K562 (cell line): ENCODE results near the gene COPS9. TPM values are rescaled to one million over a fixed set of nuclear protein-coding genes. Genes with fewer than 3 reads are reported as not detected.

Experiments used
- ATAC-seq: fragments of 200-7000 bp; cut with Tn5 transposase; 3 replicates; pipeline ENCODE4 v1.9.1; 2020; ENCODE audit warnings: moderate library complexity
- BruUV-seq: library from RNA; stranded (reverse); fragments of 400-500 nt; replicated peaks from 2 replicates; lab custom pipeline; 2021; lab: Mats Ljungman, UMichigan
- CTCF ChIA-PET: fragments of 300-600 bp; formaldehyde crosslinking; extraction: SDS; loops from one replicate; lab custom pipeline; 2021; ENCODE audit warnings: low intra/inter-chr PET ratio; lab: Yijun Ruan, JAX
- POLR2A ChIA-PET: fragments of 300-600, 350-650 bp; sonication (Branson Sonifier 250); formaldehyde crosslinking; extraction: SDS; loops from one replicate; lab custom pipeline; 2021; ENCODE audit warnings: antibody characterized with exemption, inconsistent platforms; lab: Yijun Ruan, JAX
- DNase-seq, 4 experiments: peaks; one replicate each; pipeline versions ENCODE4 v3.0.0 to v3.0.0-alpha.2; 2011 to 2018; ENCODE audit warnings: low spot score in 3 of 4, mixed read lengths in 3 of 4; ENCODE audit errors: extremely low read depth in 1 of 4
- FAIRE-seq: peaks from 2 replicates; lab custom pipeline; 2011; peaks lifted over from hg19 to GRCh38; lab: Jason Lieb, UNC
- H2AFZ ChIP-seq: 2 replicates; pipeline ENCODE4 v1.6.0; 2011; ENCODE audit warnings: low read depth, low read length, control low read depth, inconsistent platforms
- H3K27ac ChIP-seq: fragments of 200-600 bp; 3 replicates; pipeline ENCODE4 v1.8.0; 2011; ENCODE audit warnings: low read depth, mild to moderate bottlenecking, control low read depth, inconsistent platforms, low read length, moderate library complexity, mixed read lengths; ENCODE audit errors: extremely low read depth
- H3K27me3 ChIP-seq, 2 experiments: fragments of 300-600 bp in 1 of 2; 2 replicates in 1 of 2; 3 replicates in 1 of 2; pipeline versions ENCODE4 v1.6.0 to v1.8.0; 2011; ENCODE audit warnings: inconsistent platforms in 2 of 2, low read length in 2 of 2, mild to moderate bottlenecking in 1 of 2, mixed read lengths in 1 of 2, moderate library complexity in 1 of 2; ENCODE audit not compliant: control insufficient read depth in 2 of 2, insufficient read depth in 2 of 2
- H3K36me3 ChIP-seq: fragments of 300-600 bp; 3 replicates; pipeline ENCODE4 v1.8.0; 2011; ENCODE audit warnings: mild to moderate bottlenecking, low read length, inconsistent platforms; ENCODE audit not compliant: control insufficient read depth, insufficient read depth
- H3K4me1 ChIP-seq, 2 experiments: fragments of 200-600 bp in 1 of 2; replicated peaks in 1 of 2; 2 replicates in 1 of 2; 3 replicates in 1 of 2; pipeline versions ENCODE4 v1.5.1 to v1.8.0; 2011; ENCODE audit warnings: inconsistent platforms in 2 of 2, low read length in 2 of 2, mild to moderate bottlenecking in 1 of 2, mixed read lengths in 1 of 2, moderate library complexity in 1 of 2; ENCODE audit not compliant: control insufficient read depth in 2 of 2, insufficient read depth in 2 of 2
- H3K4me2 ChIP-seq: 2 replicates; pipeline ENCODE4 v1.6.1; 2011; ENCODE audit warnings: low read length, control low read depth, inconsistent platforms, mixed read lengths; ENCODE audit not compliant: insufficient read depth
- H3K4me3 ChIP-seq: fragments of 200-600 bp; sonication (generic), shearing (Covaris generic); 2 replicates; pipeline ENCODE4 v1.5.1; 2016; ENCODE audit warnings: control low read depth, inconsistent platforms
- H3K79me2 ChIP-seq: fragments of 200-600 bp; 3 replicates; pipeline ENCODE4 v1.8.0; 2011; ENCODE audit warnings: low read length, inconsistent platforms; ENCODE audit not compliant: control insufficient read depth, insufficient read depth
- H3K9ac ChIP-seq, 2 experiments: 2 replicates each; pipeline versions ENCODE4 v1.6.0 to v1.6.1; 2011; ENCODE audit warnings: low read depth in 2 of 2, low read length in 2 of 2, control low read depth in 1 of 2, inconsistent platforms in 1 of 2, mild to moderate bottlenecking in 1 of 2, mixed read lengths in 1 of 2; ENCODE audit not compliant: insufficient read depth in 1 of 2
- H3K9me1 ChIP-seq: one replicate; pipeline ENCODE4 v1.6.0; 2011; ENCODE audit warnings: inconsistent platforms, mild to moderate bottlenecking, low read length, moderate library complexity; ENCODE audit not compliant: control insufficient read depth, insufficient read depth
- H3K9me3 ChIP-seq: replicated peaks from 2 replicates; pipeline ENCODE4 v1.5.1; 2011; ENCODE audit warnings: low read depth, low read length, inconsistent platforms; ENCODE audit not compliant: control insufficient read depth, insufficient read depth
- H4K20me1 ChIP-seq: replicated peaks from 2 replicates; pipeline ENCODE4 v1.6.1; 2011; ENCODE audit warnings: low read length, inconsistent platforms, mixed read lengths; ENCODE audit not compliant: control insufficient read depth, insufficient read depth
- CHD1 ChIP-seq: fragments of 200-600 bp; sonication (generic); IDR thresholded peaks from one replicate; pipeline ENCODE4 v1.6.1; 2012; ENCODE audit warnings: mild to moderate bottlenecking, moderate library complexity, low read length, inconsistent platforms
- FOS ChIP-seq: IDR thresholded peaks from 3 replicates; pipeline ENCODE4 v1.6.1; 2011; ENCODE audit not compliant: insufficient read length; ENCODE audit errors: extremely low read depth
- GMEB1 ChIP-seq: fragments of 250-450 bp; sonication (Bioruptor Pico); IDR thresholded peaks from 2 replicates; pipeline ENCODE4 v1.4.0; 2020; ENCODE audit warnings: mild to moderate bottlenecking
- MTA3 ChIP-seq: fragments of 450-650 bp; formaldehyde crosslinking; IDR thresholded peaks from 2 replicates; pipeline ENCODE4 v1.6.1; 2017; ENCODE audit warnings: mild to moderate bottlenecking, borderline replicate concordance
- NFIC ChIP-seq: fragments of 450-650 bp; IDR thresholded peaks from 2 replicates; pipeline ENCODE4 v1.6.1; 2017; ENCODE audit warnings: mild to moderate bottlenecking, inconsistent platforms
- PHTF2 ChIP-seq: fragments of 250-450 bp; sonication (Bioruptor Pico); IDR thresholded peaks from 2 replicates; pipeline ENCODE4 v1.5.0; 2021; ENCODE audit warnings: mild to moderate bottlenecking
- PTBP1 ChIP-seq: fragments of 200-400 bp; formaldehyde crosslinking; IDR thresholded peaks from 2 replicates; pipeline ENCODE4 v1.6.1; 2017; ENCODE audit warnings: low read depth, low read length
- SMARCA4 ChIP-seq: fragments of 450-650 bp; IDR thresholded peaks from 2 replicates; pipeline ENCODE4 v1.6.1; 2016
- ZBTB2 ChIP-seq: fragments of 450-650 bp; IDR thresholded peaks from 2 replicates; pipeline ENCODE4 v1.6.1; 2016; ENCODE audit warnings: antibody characterized with exemption
- ZEB2 ChIP-seq: fragments of 450-650 bp; IDR thresholded peaks from 2 replicates; pipeline ENCODE4 v1.6.1; 2016
- ZNF280A ChIP-seq: fragments of 450-650 bp; IDR thresholded peaks from 2 replicates; pipeline ENCODE4 v1.6.1; 2018; ENCODE audit warnings: mild to moderate bottlenecking, low read depth; ENCODE audit not compliant: partially characterized antibody
- ZNF280B ChIP-seq: fragments of 250-450 bp; sonication (Bioruptor Pico); IDR thresholded peaks from 2 replicates; pipeline ENCODE4 v1.5.1; 2021; ENCODE audit warnings: mild to moderate bottlenecking
- ZNF445 ChIP-seq: fragments of 250-450 bp; sonication (Bioruptor Pico); IDR thresholded peaks from 2 replicates; pipeline ENCODE4 v1.4.0; 2020; ENCODE audit warnings: low read depth, mild to moderate bottlenecking, moderate library complexity
- ZNF644 ChIP-seq: fragments of 200-800 bp; sonication (Bioruptor generic); IDR thresholded peaks from 2 replicates; pipeline ENCODE4 v1.6.1; 2016; ENCODE audit warnings: low read depth, missing genetic modification characterization, missing compliant biosample characterization
- WGBS: fragments of 100-300 bp; shearing (Covaris generic); methylation state at CpG from one replicate; pipeline ENCODE4 v1.1.6; 2016; ENCODE audit warnings: low coverage, mixed read lengths; ENCODE audit not compliant: insufficient coverage; ENCODE audit errors: missing lambda C conversion rate; 5-methylcytosine and 5-hydroxymethylcytosine counted together
- in situ Hi-C: fragments of 300-500 bp; cut with MboI; formaldehyde crosslinking; loops from 4 replicates; pipeline ENCODE4 v1.15.0; 2018; ENCODE audit warnings: inconsistent platforms, mixed read lengths
- intact Hi-C: fragments of 100-400 bp; cut with micrococcal nuclease; formaldehyde crosslinking; loops from 2 replicates; pipeline ENCODE4 v1.14.2; 2022
- polyA plus RNA-seq, 8 experiments: library from polyadenylated mRNA; depleted of rRNA in 4 of 8; stranded (reverse) in 5 of 8; unstranded in 3 of 8; fragments of >200 nt; fragmentation: Nextera tagmentation in 2 of 8; fragmentation: Illumina TruSeq in 1 of 8; extraction: Ambion mirVana in 2 of 8; extraction: Trizol in 1 of 8; gene quantifications; 2 replicates each; pipeline versions ENCODE4 v1.2.1 to v1.2.3, GENCODE V29; 2011 to 2014; ENCODE audit warnings: inconsistent platforms in 1 of 8, missing spikeins in 1 of 8
- total RNA-seq, 7 experiments: library from RNA; depleted of rRNA in 6 of 7; stranded (reverse); fragments of >200 nt in 6 of 7; fragmentation: Illumina TruSeq in 2 of 7; extraction: Trizol in 2 of 7; gene quantifications; 2 replicates each; pipeline versions ENCODE4 v1.2.1 to v1.2.3, GENCODE V29; 2011 to 2021; ENCODE audit warnings: low replicate concordance in 1 of 7

COPS9 gene
- total and polyA plus RNA-seq, 9 of the 15 experiments (the other 6 are each of a cell fraction or from before 2014, with no cell fraction given) = 55.0 to 281 (median 99.9) TPM

DNA sequence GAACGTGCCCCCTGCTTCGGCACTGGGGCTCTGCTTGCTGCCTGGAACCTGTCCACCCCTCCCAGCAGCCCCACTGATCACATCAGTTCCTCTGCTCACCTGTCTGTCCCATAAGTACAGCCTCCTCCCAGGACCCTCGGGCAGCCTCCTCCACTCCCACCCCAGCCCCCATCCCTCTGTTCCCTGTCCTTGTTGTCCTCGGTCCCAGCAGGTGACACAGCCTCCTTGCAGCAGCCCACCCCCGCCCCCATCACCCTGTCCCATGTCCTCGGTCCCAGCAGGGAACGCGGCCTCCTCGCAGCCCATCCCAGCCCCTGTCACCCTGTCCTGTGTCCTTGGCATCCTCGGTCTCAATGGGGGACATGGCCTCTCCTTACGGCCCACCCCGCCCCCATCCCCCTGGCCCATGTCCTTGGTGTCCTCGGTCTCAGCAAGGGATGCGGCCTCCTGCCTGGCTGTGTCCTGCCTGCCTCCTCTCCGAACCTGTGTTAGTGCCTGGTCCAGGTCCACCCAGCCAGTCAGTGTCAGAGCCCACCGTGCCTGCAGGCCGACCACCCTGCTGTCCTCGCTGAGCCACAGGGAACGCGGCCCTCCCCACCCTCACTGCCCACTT is 8.7 kb upstream of the COPS9 start:
- Histone ChIP-seq H3K9me3 (no peaks in the 10 kb centered on the region), H3K4me3 (no peak overlapping the region), H3K9me1 (no peaks in the 10 kb centered on the region), H3K79me2 (no peaks in the 10 kb centered on the region), H4K20me1 (no peaks in the 10 kb centered on the region), H3K4me2 (no peak overlapping the region), H3K4me1 (peaks cover 0 to 12% of the 10 kb centered on the region in 2 experiments; a peak in 2 of 5 replicates), H3K27me3 (peaks cover 0 to 42% of the 10 kb centered on the region in 2 experiments; a peak in 3 of 5 replicates), H3K27ac (no peak overlapping the region), H3K9ac (no peak overlapping the region), H3K36me3 (no peaks in the 10 kb centered on the region), H2AFZ (no peak overlapping the region)
- no peak for ATAC-seq
- no peak for FAIRE-seq
- CTCF ChIA-PET = no interaction called here
- POLR2A ChIA-PET = no interaction called here
- TF ChIP-seq ZNF644 (tag) (no peak), CHD1 (no peak), ZNF280B (no peak), ZBTB2 (no peak), NFIC (no peak), GMEB1 (no peak), FOS (no peak), PHTF2 (CRISPR knock-in tag) (no peak), SMARCA4 (no peak), ZEB2 (no peak), ZNF280A (no peak), PTBP1 (no peak), ZNF445 (no peak), MTA3 (no peak)
- WGBS = 1% methylated on average over 15 of the region's 20 CpGs
- in situ Hi-C loops = loop anchor here (5.0 kb wide), 1 partner anchor 87 kb away; no protein-coding TSS in a partner anchor
- DNase-seq = no peak
- BruUV-seq = no TSS peak
- intact Hi-C loops = no loop called here
